T follicular helper cell (primary cell): ENCODE data around the gene UNC79.

Source experiments
- DNase-seq: peaks from one replicate; pipeline ENCODE4 v3.0.0-alpha.2; 2020; ENCODE audit warnings: low read depth

The UNC79 gene

GRCh38 chr14:93548102-93548843, 117.5 kb downstream of the UNC79 start:
- DNase-seq, result no peak

- DNase-seq, result no peak
Measured at GRCh38 chr14:93549595-93549994, 118.9 kb downstream of the UNC79 start.

GRCh38 chr14:93564918-93565317, 134.2 kb downstream of the UNC79 start:
- no peak for DNase-seq

GRCh38 chr14:93566065-93566693, 135.4 kb downstream of the UNC79 start:
- no peak for DNase-seq

- no peak for DNase-seq
Measured at GRCh38 chr14:93571275-93571674, 140.5 kb downstream of the UNC79 start.

GRCh38 chr14:93579178-93579577, 148.4 kb downstream of the UNC79 start:
- no peak for DNase-seq

- DNase-seq, result no peak
Measured at GRCh38 chr14:93582516-93582915, 151.8 kb downstream of the UNC79 start.

GRCh38 chr14:93587330-93587729, 156.6 kb downstream of the UNC79 start:
- DNase-seq, result no peak

GRCh38 chr14:93591506-93591905, 160.8 kb downstream of the UNC79 start:
- DNase-seq, result no peak

GRCh38 chr14:93592786-93593185, 162.0 kb downstream of the UNC79 start:
- DNase-seq, result no peak

- no peak for DNase-seq
Measured at GRCh38 chr14:93606091-93606490, 175.4 kb downstream of the UNC79 start.

GRCh38 chr14:93619176-93619793, 188.5 kb downstream of the UNC79 start:
- no peak for DNase-seq

GRCh38 chr14:93628048-93628447, 197.3 kb downstream of the UNC79 start:
- DNase-seq, result no peak

- no peak for DNase-seq
Measured at GRCh38 chr14:93629643-93630042, 198.9 kb downstream of the UNC79 start.

GRCh38 chr14:93638790-93639189, 208.1 kb downstream of the UNC79 start:
- no peak for DNase-seq

- DNase-seq, result no peak
Measured at GRCh38 chr14:93643127-93643526, 212.4 kb downstream of the UNC79 start.

- no peak for DNase-seq
Measured at GRCh38 chr14:93643676-93644075, 212.9 kb downstream of the UNC79 start.

- DNase-seq, result no peak
Measured at GRCh38 chr14:93645200-93645599, 214.5 kb downstream of the UNC79 start.

GRCh38 chr14:93648440-93649168, 217.9 kb downstream of the UNC79 start:
- DNase-seq, result no peak

GRCh38 chr14:93654599-93654998, 223.9 kb downstream of the UNC79 start:
- DNase-seq, result no peak

- DNase-seq, result no peak
Measured at GRCh38 chr14:93655078-93655750, 224.5 kb downstream of the UNC79 start.

- no peak for DNase-seq
Measured at GRCh38 chr14:93657875-93658274, 227.1 kb downstream of the UNC79 start.
